IMR-90 (cell line): ENCODE results near the gene KCNJ1. TPM values are rescaled to one million over a fixed set of nuclear protein-coding genes. Genes with fewer than 3 reads are reported as not detected.
A peak's percentile ranks its signal among the peaks of the same experiment; 100 is the strongest.

Source experiments
- ATAC-seq: fragments of 200-7000 bp; cut with Tn5 transposase; 2 replicates; pipeline ENCODE4 v1.9.1; 2020; ENCODE audit warnings: low read depth, mild to moderate bottlenecking, moderate library complexity
- BruUV-seq: library from RNA; stranded (reverse); fragments of 400-500 nt; replicated peaks from 2 replicates; lab custom pipeline; 2021; lab: Mats Ljungman, UMichigan
- CTCF ChIA-PET: fragments of 300-600 bp; formaldehyde crosslinking; extraction: SDS; loops from one replicate; lab custom pipeline; 2021; ENCODE audit warnings: antibody characterized with exemption; lab: Yijun Ruan, JAX
- POLR2A ChIA-PET: fragments of 300-600 bp; sonication (Branson Sonifier 250); formaldehyde crosslinking; loops from one replicate; lab custom pipeline; 2022; ENCODE audit warnings: antibody characterized with exemption; ENCODE audit not compliant: unreplicated experiment; lab: Charles Lee
- DNase-seq: peaks from one replicate; pipeline ENCODE4 v3.0.0; 2013
- H2AFZ ChIP-seq: replicated peaks from 2 replicates; pipeline ENCODE3; 2013; ENCODE audit warnings: low read length, mild to moderate bottlenecking; ENCODE audit not compliant: poor library complexity
- H2AK5ac ChIP-seq: 2 replicates; pipeline ENCODE4 v1.6.1; 2013; ENCODE audit warnings: low read depth, low read length, inconsistent platforms
- H2AK9ac ChIP-seq: replicated peaks from 2 replicates; pipeline ENCODE3; 2013; ENCODE audit warnings: mild to moderate bottlenecking, low read depth, low read length, moderate library complexity; ENCODE audit not compliant: poor library complexity
- H2BK120ac ChIP-seq: 2 replicates; pipeline ENCODE4 v1.6.1; 2013; ENCODE audit warnings: low read depth, low read length, inconsistent platforms
- H2BK15ac ChIP-seq: 3 replicates; pipeline ENCODE4 v1.6.1; 2013; ENCODE audit warnings: low read depth, low read length, inconsistent platforms
- H2BK20ac ChIP-seq: 2 replicates; pipeline ENCODE4 v1.6.1; 2013; ENCODE audit warnings: low read depth, mild to moderate bottlenecking, inconsistent platforms, low read length, moderate library complexity
- H2BK5ac ChIP-seq: 2 replicates; pipeline ENCODE4 v1.6.1; 2013; ENCODE audit warnings: mild to moderate bottlenecking, low read depth, low read length, inconsistent platforms; ENCODE audit not compliant: poor library complexity, severe bottlenecking
- H3K14ac ChIP-seq: replicated peaks from 2 replicates; pipeline ENCODE4 v1.6.1; 2013; ENCODE audit warnings: low read depth, low read length, inconsistent platforms
- H3K18ac ChIP-seq: 2 replicates; pipeline ENCODE4 v1.6.1; 2013; ENCODE audit warnings: low read depth, low read length, control low read depth
- H3K23ac ChIP-seq: 2 replicates; pipeline ENCODE4 v1.6.1; 2013; ENCODE audit warnings: low read depth, low read length, inconsistent platforms
- H3K27ac ChIP-seq: 2 replicates; pipeline ENCODE4 v1.5.1; 2013; ENCODE audit warnings: mild to moderate bottlenecking, control low read depth, low read length; ENCODE audit not compliant: insufficient read depth
- H3K27me3 ChIP-seq: 2 replicates; pipeline ENCODE4 v1.6.1; 2013; ENCODE audit warnings: low read length; ENCODE audit not compliant: control insufficient read depth, insufficient read depth
- H3K36me3 ChIP-seq: 2 replicates; pipeline ENCODE4 v1.6.1; 2013; ENCODE audit warnings: low read length, mixed read lengths; ENCODE audit not compliant: control insufficient read depth, insufficient read depth
- H3K4ac ChIP-seq: 2 replicates; pipeline ENCODE4 v1.6.1; 2013; ENCODE audit warnings: low read depth, low read length, inconsistent platforms
- H3K4me1 ChIP-seq: 2 replicates; pipeline ENCODE4 v1.6.1; 2013; ENCODE audit warnings: low read length, mixed read lengths; ENCODE audit not compliant: control insufficient read depth, insufficient read depth
- H3K4me2 ChIP-seq: 2 replicates; pipeline ENCODE4 v1.6.1; 2013; ENCODE audit warnings: low read depth, mild to moderate bottlenecking, control low read depth, low read length, moderate library complexity
- H3K4me3 ChIP-seq: 2 replicates; pipeline ENCODE4 v1.5.1; 2013; ENCODE audit warnings: low read depth, mild to moderate bottlenecking, control low read depth, low read length, moderate library complexity; ENCODE audit not compliant: insufficient read depth
- H3K56ac ChIP-seq: 2 replicates; pipeline ENCODE4 v1.6.1; 2013; ENCODE audit warnings: low read length, inconsistent platforms; ENCODE audit not compliant: insufficient read depth; ENCODE audit errors: extremely low read depth
- H3K79me1 ChIP-seq, 2 experiments: 2 replicates each; pipeline ENCODE4 v1.6.1; 2013; ENCODE audit warnings: low read length in 2 of 2, inconsistent platforms in 1 of 2, low read depth in 1 of 2
- H3K9ac ChIP-seq: 2 replicates; pipeline ENCODE4 v1.6.1; 2013; ENCODE audit warnings: low read depth, low read length, control low read depth
- H3K9me1 ChIP-seq: 2 replicates; pipeline ENCODE4 v1.6.1; 2013; ENCODE audit warnings: low read length, inconsistent platforms; ENCODE audit not compliant: insufficient read depth
- H3K9me3 ChIP-seq: 2 replicates; pipeline ENCODE4 v1.6.1; 2013; ENCODE audit warnings: low read length; ENCODE audit not compliant: control insufficient read depth, insufficient read depth
- H4K20me1 ChIP-seq: 2 replicates; pipeline ENCODE4 v1.6.1; 2013; ENCODE audit warnings: low read length, inconsistent platforms; ENCODE audit not compliant: insufficient read depth
- H4K5ac ChIP-seq: 2 replicates; pipeline ENCODE4 v1.6.1; 2013; ENCODE audit warnings: mild to moderate bottlenecking, low read depth, low read length, control low read depth
- H4K8ac ChIP-seq, 2 experiments: 2 replicates each; pipeline ENCODE4 v1.6.1; 2013; ENCODE audit warnings: low read depth in 2 of 2, low read length in 2 of 2, control low read depth in 1 of 2, inconsistent platforms in 1 of 2
- H4K91ac ChIP-seq: 2 replicates; pipeline ENCODE4 v1.6.1; 2013; ENCODE audit warnings: low read depth, low read length, inconsistent platforms; ENCODE audit not compliant: insufficient read depth
- CHD1 ChIP-seq: IDR thresholded peaks from 2 replicates; pipeline ENCODE4 v1.6.1; 2012; ENCODE audit warnings: low read depth, low read length, improper control_type of control experiment
- FOS ChIP-seq: fragments of 150-350 bp; IDR thresholded peaks from 2 replicates; pipeline ENCODE4 v1.6.1; 2016; ENCODE audit warnings: low read depth, low read length
- POLR2A ChIP-seq: IDR thresholded peaks from 2 replicates; pipeline ENCODE4 v1.6.1; 2012; ENCODE audit warnings: mild to moderate bottlenecking, low read depth, low read length
- RCOR1 ChIP-seq: IDR thresholded peaks from 2 replicates; pipeline ENCODE4 v1.6.1; 2012; ENCODE audit warnings: mild to moderate bottlenecking, low read length, improper control_type of control experiment; ENCODE audit not compliant: insufficient replicate concordance
- WGBS, 2 experiments: methylation state at CpG; one replicate each; pipeline versions ENCODE4 v1.1.5 to v1.1.7; 2013; ENCODE audit warnings: missing lambda C conversion rate in 2 of 2; ENCODE audit not compliant: insufficient read length in 1 of 2; ENCODE audit errors: extremely low coverage in 2 of 2; 5-methylcytosine and 5-hydroxymethylcytosine counted together
- dilution Hi-C: fragments of 300-500 bp; cut with HindIII; formaldehyde crosslinking; loops from one replicate; pipeline ENCODE4 v1.14.3; 2018; ENCODE audit warnings: low sequenced_read_pairs; ENCODE audit not compliant: unreplicated experiment
- in situ Hi-C: fragments of 300-500 bp; cut with MboI; formaldehyde crosslinking; loops from 3 replicates; pipeline ENCODE4 v1.14.3; 2019; ENCODE audit warnings: low sequenced_read_pairs, inconsistent platforms, mixed read lengths
- intact Hi-C: fragments of 100-400 bp; cut with micrococcal nuclease; formaldehyde crosslinking; loops from 2 replicates; pipeline ENCODE4 v1.10.0; 2022
- polyA plus RNA-seq, 3 experiments: library from polyadenylated mRNA; depleted of rRNA; stranded (reverse); fragments of >200 nt; gene quantifications; 2 replicates each; pipeline ENCODE4 v1.2.3, GENCODE V29; 2012; ENCODE audit warnings: low replicate concordance in 1 of 3
- total RNA-seq: library from RNA; depleted of rRNA; stranded (reverse); fragments of >200 nt; gene quantifications from 2 replicates; pipeline ENCODE4 v1.2.3, GENCODE V29; 2012

KCNJ1 gene
- total and polyA plus RNA-seq, 2 of the 4 experiments (the other 2 are of a cell fraction): not detected

- no peak for ATAC-seq
- no peak overlapping the region for H2AK9ac ChIP-seq
- H4K8ac ChIP-seq: no peak overlapping the region
- no peak overlapping the region for H3K27ac ChIP-seq
- H2BK120ac ChIP-seq: no peak overlapping the region
- peaks cover 2% of the 10 kb centered on the region; the same call in 1 of the 2 replicates for H3K27me3 ChIP-seq
- ChIA-PET POLR2A (no interaction called here), CTCF (no interaction called here)
- no peak overlapping the region for H2BK15ac ChIP-seq
- H3K9me3 ChIP-seq: no peaks in the 10 kb centered on the region
- no peak overlapping the region for H2BK5ac ChIP-seq
- H3K4me3 ChIP-seq: no peak overlapping the region
- 83% methylated on average over 3 of the region's 13 CpGs; no CpG with 5 or more reads in 1 of the 2 experiments for WGBS, 2 experiments
- in situ Hi-C loops (no loop called here), dilution Hi-C loops (no loop called here), intact Hi-C loops (no loop called here)
- H3K4me2 ChIP-seq: no peak overlapping the region
- H4K20me1 ChIP-seq: no peaks in the 10 kb centered on the region
- no peak overlapping the region for H2AFZ ChIP-seq
- H3K23ac ChIP-seq: no peak overlapping the region
- H3K18ac ChIP-seq: no peak overlapping the region
- H3K9ac ChIP-seq: no peak overlapping the region
- peak; percentile 66 for DNase-seq
- no peak overlapping the region for H4K5ac ChIP-seq
- H2BK20ac ChIP-seq: no peak overlapping the region
- no peaks in the 10 kb centered on the region for H3K36me3 ChIP-seq
- BruUV-seq: no TSS peak
- peak; percentile 11; the same call in 1 of the 2 replicates for TF ChIP-seq FOS
- no peak for TF ChIP-seq POLR2A
- TF ChIP-seq RCOR1: peak; percentile 94
- TF ChIP-seq CHD1: no peak
- no peak overlapping the region for H2AK5ac ChIP-seq
- no peak overlapping the region for H4K91ac ChIP-seq
- H3K14ac ChIP-seq: no peak overlapping the region
- H3K4me1 ChIP-seq: peaks cover 6% of the 10 kb centered on the region; the same call in 1 of the 2 replicates
- H3K4ac ChIP-seq: no peak overlapping the region
- no peaks in the 10 kb centered on the region for H3K79me1 ChIP-seq
- H3K9me1 ChIP-seq: no peaks in the 10 kb centered on the region
- H3K56ac ChIP-seq: no peak overlapping the region
These were observed 31.7 kb upstream of the KCNJ1 start for GRCh38 chr11:128898580-128899344.
